Loucy (cell line): ENCODE measurements around the gene CCDC146.

Source experiments
- H2AFZ ChIP-seq: fragments of 200-600 bp; sonication (generic); 2 replicates; pipeline ENCODE4 v1.6.0; 2016; ENCODE audit warnings: antibody characterized with exemption, mild to moderate bottlenecking, low read length, moderate library complexity
- H3F3A ChIP-seq: fragments of 200-600 bp; 2 replicates; pipeline ENCODE4 v1.6.0; 2016; ENCODE audit warnings: antibody characterized with exemption, low read depth, mild to moderate bottlenecking
- H3K27me3 ChIP-seq: fragments of 200-600 bp; sonication (generic); 2 replicates; pipeline ENCODE4 v1.6.1; 2014; ENCODE audit warnings: low read length, mild to moderate bottlenecking; ENCODE audit not compliant: insufficient read depth, poor library complexity, severe bottlenecking
- H3K36me3 ChIP-seq: fragments of 200-600 bp; sonication (generic); 2 replicates; pipeline ENCODE4 v1.6.1; 2016; ENCODE audit warnings: low read length; ENCODE audit not compliant: insufficient read depth
- H3K4me1 ChIP-seq: fragments of 200-600 bp; sonication (generic); 2 replicates; pipeline ENCODE4 v1.5.1; 2014; ENCODE audit warnings: low read length, mild to moderate bottlenecking; ENCODE audit not compliant: insufficient read depth, poor library complexity, severe bottlenecking
- H3K4me2 ChIP-seq: fragments of 200-600 bp; sonication (generic); 2 replicates; pipeline ENCODE4 v1.6.0; 2014; ENCODE audit warnings: antibody characterized with exemption, low read length, low read depth, mild to moderate bottlenecking; ENCODE audit not compliant: poor library complexity, severe bottlenecking
- H3K4me3 ChIP-seq: fragments of 200-600 bp; sonication (generic); 2 replicates; pipeline ENCODE4 v1.5.1; 2014; ENCODE audit warnings: low read length, mild to moderate bottlenecking, mixed read lengths; ENCODE audit not compliant: poor library complexity, severe bottlenecking
- H3K79me2 ChIP-seq: fragments of 200-600 bp; sonication (generic); 2 replicates; pipeline ENCODE4 v1.6.1; 2014; ENCODE audit warnings: low read length; ENCODE audit not compliant: insufficient read depth
- H3K9ac ChIP-seq: fragments of 200-600 bp; sonication (generic); 2 replicates; pipeline ENCODE4 v1.6.0; 2014; ENCODE audit warnings: mild to moderate bottlenecking, low read depth, low read length, moderate library complexity; ENCODE audit not compliant: poor library complexity, severe bottlenecking
- H3K9me2 ChIP-seq: fragments of 200-600 bp; sonication (generic); replicated peaks from 2 replicates; pipeline ENCODE4 v1.6.1; 2016; ENCODE audit warnings: low read depth, low read length, mixed read lengths
- H3K9me3 ChIP-seq: fragments of 200-600 bp; sonication (generic); 2 replicates; pipeline ENCODE4 v1.6.1; 2014; ENCODE audit warnings: mild to moderate bottlenecking, antibody characterized with exemption, low read length, low read depth; ENCODE audit not compliant: insufficient read depth
- H4K20me1 ChIP-seq: fragments of 200-600 bp; sonication (generic); 2 replicates; pipeline ENCODE4 v1.6.0; 2014; ENCODE audit warnings: antibody characterized with exemption, low read length, mild to moderate bottlenecking; ENCODE audit not compliant: insufficient read depth, poor library complexity, severe bottlenecking
- EZH2phosphoT487 ChIP-seq: fragments of 200-600 bp; IDR thresholded peaks from 2 replicates; pipeline ENCODE4 v1.6.1; 2018; ENCODE audit warnings: antibody characterized with exemption, mild to moderate bottlenecking, moderate library complexity, borderline replicate concordance
- TF ChIP-seq, protein P1 (sequence below): fragments of 200-600 bp; sonication (generic); conservative IDR thresholded peaks from 2 replicates; pipeline ENCODE4 v1.5.1; 2014; ENCODE audit warnings: mild to moderate bottlenecking, antibody characterized with exemption, low read length

The CCDC146 gene

DNA sequence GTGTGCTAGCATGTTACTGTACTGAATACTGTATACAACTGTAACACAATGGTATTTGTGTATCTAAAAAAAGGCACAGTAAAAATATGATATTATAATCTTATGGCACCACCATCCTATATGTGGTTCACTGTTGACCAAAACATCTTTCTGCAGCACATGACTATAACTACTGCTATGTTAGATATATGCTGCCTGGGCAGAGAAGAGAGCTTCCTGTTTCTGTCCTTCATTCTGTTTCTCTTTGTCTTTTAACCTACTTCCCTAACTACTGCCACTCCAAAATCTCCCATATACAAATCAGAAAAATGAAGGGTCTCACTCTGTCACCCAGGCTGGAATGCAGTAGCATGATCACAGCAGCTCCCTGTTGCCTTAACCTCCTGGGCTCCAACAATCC, 86.0 kb downstream of the CCDC146 start:
- H3K4me3 ChIP-seq: no peak overlapping the region
- H2AFZ ChIP-seq: no peak overlapping the region
- H3K4me2 ChIP-seq: no peak overlapping the region
- TF ChIP-seq EZH2phosphoT487: no peak
- TF ChIP-seq, protein P1, sequence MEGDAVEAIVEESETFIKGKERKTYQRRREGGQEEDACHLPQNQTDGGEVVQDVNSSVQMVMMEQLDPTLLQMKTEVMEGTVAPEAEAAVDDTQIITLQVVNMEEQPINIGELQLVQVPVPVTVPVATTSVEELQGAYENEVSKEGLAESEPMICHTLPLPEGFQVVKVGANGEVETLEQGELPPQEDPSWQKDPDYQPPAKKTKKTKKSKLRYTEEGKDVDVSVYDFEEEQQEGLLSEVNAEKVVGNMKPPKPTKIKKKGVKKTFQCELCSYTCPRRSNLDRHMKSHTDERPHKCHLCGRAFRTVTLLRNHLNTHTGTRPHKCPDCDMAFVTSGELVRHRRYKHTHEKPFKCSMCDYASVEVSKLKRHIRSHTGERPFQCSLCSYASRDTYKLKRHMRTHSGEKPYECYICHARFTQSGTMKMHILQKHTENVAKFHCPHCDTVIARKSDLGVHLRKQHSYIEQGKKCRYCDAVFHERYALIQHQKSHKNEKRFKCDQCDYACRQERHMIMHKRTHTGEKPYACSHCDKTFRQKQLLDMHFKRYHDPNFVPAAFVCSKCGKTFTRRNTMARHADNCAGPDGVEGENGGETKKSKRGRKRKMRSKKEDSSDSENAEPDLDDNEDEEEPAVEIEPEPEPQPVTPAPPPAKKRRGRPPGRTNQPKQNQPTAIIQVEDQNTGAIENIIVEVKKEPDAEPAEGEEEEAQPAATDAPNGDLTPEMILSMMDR: no peak
- H3K9me2 ChIP-seq: no peaks in the 10 kb centered on the region
- H3F3A ChIP-seq: no peaks in the 10 kb centered on the region
- H3K9me3 ChIP-seq: peaks cover 23% of the 10 kb centered on the region; the same call in 1 of the 2 replicates
- no peaks in the 10 kb centered on the region for H3K79me2 ChIP-seq
- H4K20me1 ChIP-seq: no peaks in the 10 kb centered on the region
- no peaks in the 10 kb centered on the region for H3K27me3 ChIP-seq
- no peaks in the 10 kb centered on the region for H3K36me3 ChIP-seq
- H3K9ac ChIP-seq: no peak overlapping the region
- no peaks in the 10 kb centered on the region for H3K4me1 ChIP-seq

DNA sequence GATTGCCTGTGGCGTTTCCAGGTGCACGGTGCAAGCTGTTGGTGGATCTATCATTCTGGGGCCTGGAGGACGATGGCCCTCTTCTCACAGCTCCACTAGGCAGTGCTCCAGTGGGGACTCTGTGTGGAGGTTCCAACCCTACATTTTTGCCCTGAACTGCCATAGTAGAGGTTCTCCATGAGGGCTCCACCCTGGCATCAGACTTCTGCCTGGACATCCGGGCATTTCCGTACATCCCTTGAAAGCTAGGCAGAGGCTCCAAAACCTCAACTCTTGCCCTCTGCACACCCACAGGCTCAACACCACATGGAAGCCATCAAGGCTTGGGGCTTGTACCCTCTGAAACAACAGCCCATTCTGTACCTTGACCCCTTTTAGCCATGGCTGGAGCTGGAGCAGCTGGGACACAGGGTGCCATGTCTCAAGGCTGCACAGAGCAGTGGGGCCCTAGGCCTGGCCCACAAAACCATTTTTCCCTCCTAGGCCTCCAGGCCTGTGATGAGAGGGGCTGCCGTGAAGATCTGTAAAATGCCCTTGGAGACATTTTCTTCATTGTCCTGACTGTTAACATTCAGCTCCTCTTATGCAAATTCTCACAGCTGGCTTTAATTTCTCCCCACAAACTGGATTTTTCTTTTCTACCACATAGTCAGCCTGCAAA, 87.2 kb downstream of the CCDC146 start:
- Histone ChIP-seq H3K4me1 (no peaks in the 10 kb centered on the region), H3K79me2 (no peaks in the 10 kb centered on the region), H3F3A (no peaks in the 10 kb centered on the region), H2AFZ (no peak overlapping the region), H3K4me2 (no peak overlapping the region), H3K4me3 (no peak overlapping the region), H3K9me3 (peaks cover 27% of the 10 kb centered on the region; the same call in 1 of the 2 replicates), H4K20me1 (no peaks in the 10 kb centered on the region), H3K27me3 (no peaks in the 10 kb centered on the region), H3K36me3 (no peaks in the 10 kb centered on the region), H3K9me2 (no peaks in the 10 kb centered on the region), H3K9ac (no peak overlapping the region)
- TF ChIP-seq EZH2phosphoT487: no peak
- TF ChIP-seq, protein P1: no peak

DNA sequence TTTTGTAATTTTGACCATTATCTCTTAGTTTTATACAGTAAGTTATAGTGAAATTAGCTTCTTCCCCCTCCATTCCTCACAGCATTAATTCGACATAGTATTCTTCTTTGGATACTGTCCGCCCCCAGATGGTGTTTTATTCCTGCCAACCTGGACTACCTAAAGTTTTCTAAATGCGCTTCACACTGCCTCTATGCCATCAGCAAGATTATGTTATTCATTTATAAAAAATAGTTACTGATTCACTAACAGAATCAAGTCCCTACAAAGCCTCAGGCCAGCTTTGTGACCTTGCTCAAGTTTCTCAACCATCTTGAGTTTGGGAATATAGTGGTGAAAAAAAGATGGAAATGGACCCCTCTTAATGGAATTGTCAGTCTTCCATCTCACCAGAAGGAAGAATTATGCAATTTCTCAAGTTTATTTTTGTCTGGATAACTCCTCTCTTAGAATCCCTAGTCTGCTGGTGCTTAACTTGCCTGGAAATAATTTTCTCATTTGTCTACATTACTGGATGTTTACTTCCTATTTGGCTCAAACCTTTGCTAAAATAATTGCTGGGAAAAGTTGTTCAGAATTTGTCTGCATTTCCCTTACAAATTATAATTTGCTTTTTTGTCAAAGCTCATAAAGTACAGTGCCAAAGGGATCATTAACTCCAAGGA, 93.9 kb downstream of the CCDC146 start:
- Histone ChIP-seq H4K20me1 (no peaks in the 10 kb centered on the region), H3K4me2 (no peak overlapping the region), H3F3A (no peaks in the 10 kb centered on the region), H3K4me3 (no peak overlapping the region), H3K79me2 (no peaks in the 10 kb centered on the region), H2AFZ (no peak overlapping the region), H3K9me3 (peaks cover 10% of the 10 kb centered on the region; the same call in 1 of the 2 replicates), H3K4me1 (peaks cover 3% of the 10 kb centered on the region), H3K27me3 (no peaks in the 10 kb centered on the region), H3K9me2 (no peaks in the 10 kb centered on the region), H3K36me3 (no peaks in the 10 kb centered on the region), H3K9ac (no peak overlapping the region)
- TF ChIP-seq EZH2phosphoT487: no peak
- TF ChIP-seq, protein P1: no peak
